Right ventricle myocardium inferior (tissue), 1 donor: Measurements from ENCODE around the gene ST8SIA6. TPM values are rescaled to one million over a fixed set of nuclear protein-coding genes. Genes with fewer than 3 reads are reported as not detected.
"Not testable (repeated sequence)": the region's sequence is repeated elsewhere in the genome, so short reads cannot be mapped to it uniquely, and the experiment has no call there.

Source experiments
- ATAC-seq: fragments of 200-7000 bp; cut with Tn5 transposase; one replicate; pipeline ENCODE4 v1.9.1; 2020; ENCODE audit warnings: mild to moderate bottlenecking, moderate library complexity
- DNase-seq: peaks from one replicate; pipeline ENCODE4 v3.0.0; 2021; ENCODE audit errors: missing footprints
- intact Hi-C: fragments of 100-400 bp; cut with DNase I; formaldehyde crosslinking; loops from one replicate; pipeline ENCODE4 v1.11.0; 2022
- long read RNA-seq: library from polyadenylated mRNA; unstranded; transcript quantifications from one replicate; pipeline ENCODE4 v2.0.0, GENCODE V29; 2021
- total RNA-seq: library from RNA; stranded (reverse); fragmentation: NEBNext Ultra II Directional; extraction: Animal tissue kit (Norgen Biotek cat#: 25700); gene quantifications from one replicate; pipeline ENCODE4 v1.2.1, GENCODE V29; 2021
- donor health status: DM: no; HTN: yes; CAD: no; lungs with severe emphysema.

ST8SIA6 gene
- total RNA-seq: 9.3 TPM
- long read RNA-seq, partial matches to known transcripts: 0 of 2 reads
- long read RNA-seq, other reads (novel, unspliced or antisense): 2 of 2 reads

GRCh38 chr10:17454161-17455014 lies at the start of gene ST8SIA6:
TSS of gene ST8SIA6 (minus strand) at chr10:17454595. CDS start at chr10:17454255, 340 bp downstream.
- DNase-seq (peak; percentile 77), ATAC-seq (peak; percentile 77)
- intact Hi-C loops: loop anchor here (5.0 kb wide), 2 partner anchors 73 to 143 kb away; no protein-coding TSS in a partner anchor

- no peak for ATAC-seq
- DNase-seq: no peak
- intact Hi-C loops: no loop called here
Observed at GRCh38 chr10:17503795-17504194, 49.4 kb upstream of the ST8SIA6 start.

DNA sequence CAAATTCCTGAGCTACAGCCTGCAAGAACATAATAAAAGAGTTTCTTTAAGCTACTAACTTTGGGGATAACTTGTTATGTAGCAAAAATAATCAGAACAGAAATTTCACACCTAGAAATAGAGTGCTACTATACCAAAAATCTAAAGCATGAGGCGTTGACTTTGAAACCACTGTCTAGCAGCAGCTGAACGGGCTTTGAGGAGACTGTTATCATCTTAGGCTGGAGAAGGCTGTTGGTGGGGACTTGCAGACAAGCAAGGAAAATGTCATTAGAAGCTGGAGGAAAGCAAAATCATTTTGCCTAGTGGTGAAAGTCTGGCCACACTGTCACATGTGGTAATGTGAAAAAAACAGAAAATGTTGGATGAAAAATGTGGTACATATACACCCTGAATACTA lies 48.4 kb upstream of the ST8SIA6 start:
- intact Hi-C loops: no loop called here
- no peak for ATAC-seq

GRCh38 chr10:17499014-17499413 lies 44.6 kb upstream of the ST8SIA6 start:
- intact Hi-C loops, ATAC-seq, DNase-seq: not testable (repeated sequence)

More for the DNA sequence above, 48.4 kb upstream of the ST8SIA6 start:
- DNase-seq: no peak

- intact Hi-C loops: no loop called here
- ATAC-seq (no peak), DNase-seq (no peak)
Observed at GRCh38 chr10:17497446-17498030, 43.1 kb upstream of the ST8SIA6 start.

DNA sequence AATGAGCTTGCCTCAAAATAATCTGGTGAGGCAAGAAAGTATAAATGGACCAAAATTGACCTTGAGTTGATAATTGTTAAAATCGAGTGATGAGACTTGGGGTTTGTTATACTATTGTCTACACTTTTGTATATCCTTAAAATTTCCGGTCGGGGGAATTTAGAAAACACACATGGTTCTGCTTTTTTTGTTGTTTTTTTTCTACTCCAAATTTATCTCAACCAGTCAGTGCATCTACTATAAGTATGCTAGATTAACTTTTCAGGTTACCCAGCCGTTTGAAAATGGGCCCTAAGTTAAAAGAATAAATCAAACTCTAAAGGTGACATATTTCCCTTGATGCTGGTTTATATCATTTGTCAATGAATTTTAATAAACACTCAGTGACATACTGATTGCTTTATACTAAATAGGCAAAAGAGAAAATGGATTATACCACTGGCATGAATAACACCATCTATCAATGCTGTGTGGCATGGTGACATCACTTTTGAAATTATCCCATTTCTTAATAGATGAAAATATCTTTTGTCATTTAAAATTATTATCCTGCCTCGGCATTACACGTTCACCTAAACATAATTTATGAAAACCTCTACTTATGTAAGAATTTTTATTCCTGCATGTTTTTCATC lies 40.3 kb upstream of the ST8SIA6 start:
- ATAC-seq (no peak), DNase-seq (no peak)
- intact Hi-C loops: no loop called here

DNA sequence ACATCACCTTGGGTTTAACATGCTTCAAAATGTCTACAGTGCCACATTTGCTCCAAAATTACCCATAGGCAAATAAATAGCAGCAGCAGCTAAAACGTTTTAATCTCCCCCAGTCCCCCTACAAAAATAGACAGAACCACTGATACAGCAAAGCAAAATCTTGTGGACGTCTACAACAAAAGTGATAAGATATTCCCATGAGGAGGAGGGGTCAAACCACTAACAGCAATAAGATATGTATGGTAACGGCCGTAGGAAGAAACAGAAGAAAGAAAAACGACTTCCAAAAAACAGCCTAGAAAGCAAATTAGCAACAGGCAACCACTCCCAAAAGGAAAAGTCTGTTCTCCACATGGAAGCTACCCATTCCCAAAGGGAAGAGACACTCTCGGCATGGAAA lies 34.5 kb upstream of the ST8SIA6 start:
- no peak for ATAC-seq
- intact Hi-C loops: no loop called here
- no peak for DNase-seq

DNA sequence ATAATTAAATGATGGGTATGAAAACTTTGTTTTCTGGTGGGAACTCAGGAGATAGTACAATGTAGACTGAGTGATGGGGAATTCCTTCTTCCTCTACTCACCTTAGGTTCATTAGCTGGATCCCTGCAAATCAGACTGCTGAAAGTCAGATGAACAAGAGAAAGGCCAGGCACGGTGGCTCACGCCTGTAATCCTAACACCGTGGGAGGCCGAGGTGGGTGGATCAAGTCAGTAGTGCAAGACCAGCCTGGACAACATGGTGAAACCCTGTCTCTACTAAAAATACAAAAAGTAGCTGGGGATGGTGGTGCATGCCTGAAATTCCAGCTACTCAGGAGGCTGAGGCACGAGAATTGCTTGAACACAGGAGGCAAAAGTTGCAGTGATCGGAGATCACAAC lies 28.7 kb upstream of the ST8SIA6 start:
- no peak for ATAC-seq
- intact Hi-C loops: no loop called here
- DNase-seq: no peak

GRCh38 chr10:17479822-17480221 lies 25.4 kb upstream of the ST8SIA6 start:
- intact Hi-C loops: no loop called here
- no peak for ATAC-seq
- no peak for DNase-seq

GRCh38 chr10:17479015-17479615 lies 24.7 kb upstream of the ST8SIA6 start:
- intact Hi-C loops: no loop called here
- no peak for DNase-seq
- no peak for ATAC-seq

- no peak for ATAC-seq
- no peak for DNase-seq
- intact Hi-C loops: no loop called here
Observed at GRCh38 chr10:17476073-17476472, 21.7 kb upstream of the ST8SIA6 start.

DNA sequence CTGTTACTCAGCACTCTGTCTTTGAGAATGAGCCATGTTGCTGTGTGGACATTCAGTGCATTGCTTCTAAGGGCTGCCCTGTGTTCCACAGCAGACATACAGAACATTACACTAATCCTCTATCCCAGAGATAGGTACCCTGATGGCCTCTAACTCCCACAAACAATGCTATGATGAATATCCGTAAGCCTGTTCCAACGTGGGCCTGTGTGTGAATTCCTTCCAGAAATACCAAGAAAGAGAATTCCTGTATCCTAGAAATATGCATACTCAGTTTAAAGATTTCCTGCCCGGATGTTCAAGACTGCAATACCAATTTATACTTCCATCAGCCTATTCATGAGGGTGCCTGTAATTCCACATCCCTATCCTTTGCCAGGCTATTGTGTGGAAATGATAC lies 21.3 kb upstream of the ST8SIA6 start:
- ATAC-seq (no peak), DNase-seq (no peak)
- intact Hi-C loops: no loop called here

GRCh38 chr10:17474595-17475323 lies 20.4 kb upstream of the ST8SIA6 start:
- intact Hi-C loops: no loop called here
- DNase-seq (no peak), ATAC-seq (no peak)

DNA sequence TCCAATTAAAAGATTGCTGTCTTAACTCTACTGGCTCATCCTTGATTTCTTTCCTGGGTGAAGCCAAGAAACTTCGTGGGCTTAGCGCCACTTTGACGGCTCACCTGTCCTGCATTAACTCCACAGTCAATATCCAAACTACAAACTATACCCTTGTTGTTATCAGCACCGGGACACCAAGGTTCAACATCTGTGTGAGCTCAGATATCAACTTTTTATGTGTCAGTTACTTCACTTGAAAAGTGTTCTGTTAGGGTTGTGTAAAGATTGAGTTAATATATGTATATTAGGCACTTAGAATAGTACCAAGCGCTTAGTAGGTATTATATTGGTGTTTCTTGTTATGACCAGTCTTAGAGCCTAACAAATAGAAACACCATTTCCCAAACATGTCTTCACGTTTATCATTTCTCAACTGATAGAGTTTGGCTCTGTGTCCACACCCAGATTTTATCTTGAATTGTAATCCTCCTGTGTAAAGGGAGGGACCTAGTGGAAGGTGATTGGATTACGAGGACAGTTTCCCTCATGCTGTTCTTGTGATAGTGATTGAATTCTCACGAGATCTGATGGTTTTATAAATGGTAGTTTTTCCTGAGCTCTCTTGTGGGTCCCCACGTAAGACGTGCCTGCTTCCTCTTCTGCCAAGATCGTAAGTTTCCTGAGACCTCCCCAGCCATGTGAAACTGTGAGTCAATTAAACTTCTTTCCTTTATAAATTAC lies 19.0 kb upstream of the ST8SIA6 start:
- DNase-seq (no peak), ATAC-seq (no peak)
- intact Hi-C loops: no loop called here

DNA sequence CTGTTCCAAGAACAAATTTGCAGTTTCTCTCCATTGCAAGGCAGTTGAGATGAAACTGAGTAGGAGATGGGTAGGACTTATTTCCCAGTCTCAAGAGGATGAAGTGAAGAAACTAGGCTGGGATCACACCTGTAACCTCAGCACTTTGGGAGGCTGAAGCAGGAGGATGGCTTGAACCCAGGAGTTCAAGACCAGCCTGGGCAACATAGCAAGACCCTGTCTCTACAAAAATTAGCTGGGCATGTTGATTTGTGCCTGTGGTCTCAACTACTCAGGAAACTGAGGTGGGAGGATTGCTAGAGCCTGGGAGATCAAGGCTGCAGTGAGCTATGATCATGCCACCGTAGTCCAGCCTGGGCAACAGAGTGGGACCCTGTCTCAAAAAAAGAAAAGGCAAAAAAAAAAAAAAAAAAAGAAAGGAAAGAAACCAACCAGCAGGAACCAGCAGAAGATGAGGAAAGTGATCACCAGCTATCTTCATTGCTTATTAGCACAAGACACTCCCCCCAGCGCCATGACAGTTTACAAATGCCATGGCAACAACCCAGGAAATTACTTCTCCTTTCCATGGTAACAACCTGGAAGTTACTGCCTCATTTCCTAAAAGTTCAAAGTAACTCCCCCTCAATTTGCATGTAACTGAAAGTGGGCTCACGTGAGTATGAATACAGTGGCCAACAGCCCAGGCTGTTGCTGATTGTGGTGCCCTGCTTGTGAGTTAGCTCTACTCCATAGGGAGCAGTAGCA lies 18.3 kb upstream of the ST8SIA6 start:
- ATAC-seq: no peak
- intact Hi-C loops: no loop called here
- DNase-seq: no peak

DNA sequence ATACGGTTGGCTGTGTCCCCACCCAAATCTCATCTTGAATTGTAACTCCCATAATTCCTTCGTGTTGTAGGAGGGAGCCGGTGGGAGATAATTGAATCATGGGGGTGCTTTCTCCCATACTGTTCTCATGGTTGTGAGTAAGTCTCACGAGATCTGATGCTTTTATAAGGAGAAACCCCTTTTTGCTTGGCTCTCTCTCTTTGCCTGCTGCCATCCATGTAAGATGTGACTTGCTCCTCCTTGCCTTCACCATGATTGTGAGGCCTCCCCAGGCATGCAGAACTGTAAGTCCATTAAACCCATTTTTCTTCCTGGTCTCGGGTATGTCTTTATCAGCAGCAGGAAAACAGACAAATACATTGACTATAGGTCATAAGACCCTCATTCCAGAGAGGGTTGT lies 15.9 kb upstream of the ST8SIA6 start:
- intact Hi-C loops: no loop called here
- no peak for ATAC-seq
- DNase-seq: no peak

GRCh38 chr10:17465328-17466125 lies 11.1 kb upstream of the ST8SIA6 start:
- intact Hi-C loops: no loop called here
- DNase-seq (no peak), ATAC-seq (no peak)
